Measurements from ENCODE around the gene PTPRN2.

The PTPRN2 gene

DNA sequence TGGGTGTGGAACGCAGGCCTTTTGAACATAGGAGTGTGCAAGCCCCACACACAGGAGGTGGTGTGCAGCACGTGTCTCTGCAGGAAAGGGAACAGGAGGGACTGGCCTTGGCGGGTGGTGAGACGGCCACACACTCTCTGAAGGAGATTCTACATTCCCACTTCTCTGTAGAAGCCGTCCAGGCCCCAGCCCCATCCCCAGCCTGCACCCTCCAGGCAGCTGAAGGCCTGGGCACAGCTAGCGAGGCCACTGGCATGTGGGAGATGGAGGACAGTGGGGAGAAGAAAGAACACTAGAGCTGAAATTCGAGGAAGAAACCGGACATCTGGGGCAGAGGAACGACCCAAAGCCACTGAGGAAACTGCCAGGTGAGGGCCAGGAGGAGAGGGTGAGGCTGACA lies 743.5 kb downstream of the PTPRN2 start:
- DNase-seq (ENCODE audit: low read depth), result no peak
- TF ChIP-seq, protein P1, sequence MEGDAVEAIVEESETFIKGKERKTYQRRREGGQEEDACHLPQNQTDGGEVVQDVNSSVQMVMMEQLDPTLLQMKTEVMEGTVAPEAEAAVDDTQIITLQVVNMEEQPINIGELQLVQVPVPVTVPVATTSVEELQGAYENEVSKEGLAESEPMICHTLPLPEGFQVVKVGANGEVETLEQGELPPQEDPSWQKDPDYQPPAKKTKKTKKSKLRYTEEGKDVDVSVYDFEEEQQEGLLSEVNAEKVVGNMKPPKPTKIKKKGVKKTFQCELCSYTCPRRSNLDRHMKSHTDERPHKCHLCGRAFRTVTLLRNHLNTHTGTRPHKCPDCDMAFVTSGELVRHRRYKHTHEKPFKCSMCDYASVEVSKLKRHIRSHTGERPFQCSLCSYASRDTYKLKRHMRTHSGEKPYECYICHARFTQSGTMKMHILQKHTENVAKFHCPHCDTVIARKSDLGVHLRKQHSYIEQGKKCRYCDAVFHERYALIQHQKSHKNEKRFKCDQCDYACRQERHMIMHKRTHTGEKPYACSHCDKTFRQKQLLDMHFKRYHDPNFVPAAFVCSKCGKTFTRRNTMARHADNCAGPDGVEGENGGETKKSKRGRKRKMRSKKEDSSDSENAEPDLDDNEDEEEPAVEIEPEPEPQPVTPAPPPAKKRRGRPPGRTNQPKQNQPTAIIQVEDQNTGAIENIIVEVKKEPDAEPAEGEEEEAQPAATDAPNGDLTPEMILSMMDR (IDR thresholded peaks at IDR 0.05; ENCODE audit: low read depth, low read length, missing control alignments), result no peak
- H3K4me3 ChIP-seq (ENCODE audit: low read depth, low read length), result no peak overlapping the region

DNA sequence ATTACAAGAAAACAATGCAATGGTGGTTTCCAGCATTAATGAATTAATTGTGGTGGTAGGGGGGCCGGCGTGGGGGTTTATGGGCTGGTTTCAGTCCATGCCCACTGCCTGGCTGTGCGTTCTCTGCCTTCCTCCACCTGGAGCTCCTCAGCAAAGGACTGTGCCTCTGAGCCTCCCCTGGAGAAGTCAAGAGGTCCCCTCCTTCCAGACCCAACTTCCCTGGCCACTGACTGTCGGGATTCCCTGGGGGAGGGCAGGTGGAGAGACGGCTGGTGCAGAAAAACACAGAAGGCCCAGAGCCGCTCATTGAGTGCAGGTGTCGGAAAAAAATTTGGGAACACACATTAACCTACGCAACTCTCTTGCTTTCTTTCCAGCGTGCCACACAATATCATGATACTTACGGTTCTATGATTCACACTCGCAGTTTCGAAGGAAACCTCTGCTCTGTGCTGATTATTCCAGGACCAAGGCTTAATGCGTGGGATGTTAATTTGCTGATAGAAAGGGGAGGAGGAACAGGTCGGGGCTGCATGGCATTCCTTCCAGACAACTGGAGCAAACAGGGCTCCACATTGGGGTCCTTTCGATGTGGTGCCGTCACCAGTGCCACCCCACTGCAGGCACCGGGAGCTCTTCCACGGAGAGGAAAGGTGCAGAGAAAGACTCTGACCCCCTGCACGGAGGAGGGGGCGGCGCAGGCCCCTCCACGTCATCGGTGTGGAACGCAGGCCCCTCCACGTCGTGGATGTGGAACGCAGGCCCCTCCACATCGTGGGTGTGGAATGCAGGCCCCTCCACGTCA lies 744.1 kb downstream of the PTPRN2 start:
- no peak overlapping the region for H3K4me3 ChIP-seq (ENCODE audit: low read depth, low read length)
- TF ChIP-seq, protein P1 (IDR thresholded peaks at IDR 0.05; ENCODE audit: low read depth, low read length, missing control alignments), result no peak
- no peak for DNase-seq (ENCODE audit: low read depth)

DNA sequence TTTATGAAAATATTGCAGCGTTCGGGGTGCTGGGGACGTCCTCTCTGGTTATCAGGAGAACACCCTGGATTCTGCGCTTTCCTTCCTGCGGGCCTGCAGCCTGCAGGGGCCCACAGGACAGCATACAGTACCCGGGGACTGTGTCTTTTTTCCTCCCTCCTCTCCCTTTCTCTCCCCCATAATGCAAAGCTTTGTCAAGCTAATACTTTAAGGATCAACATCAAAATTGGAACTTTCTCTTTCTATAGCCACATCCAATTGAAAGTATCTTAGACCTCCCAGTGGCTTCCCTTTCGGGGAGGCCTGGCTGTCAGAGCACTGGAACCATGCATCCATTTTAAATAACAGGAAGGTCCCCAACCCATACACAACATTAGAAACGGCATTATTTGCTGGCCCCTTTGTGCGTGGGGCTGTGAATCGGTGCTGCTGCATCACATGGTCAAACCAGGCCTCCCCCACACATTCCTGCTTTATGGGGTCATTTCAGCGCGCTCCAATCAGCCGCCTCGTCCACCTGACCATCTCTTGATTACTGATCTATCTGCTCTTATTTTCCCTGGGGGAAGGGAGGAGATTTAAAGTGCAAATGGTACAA lies 745.8 kb downstream of the PTPRN2 start:
- no peak for DNase-seq (ENCODE audit: low read depth)
- H3K4me3 ChIP-seq (ENCODE audit: low read depth, low read length), result no peak overlapping the region
- TF ChIP-seq, protein P1 (IDR thresholded peaks at IDR 0.05; ENCODE audit: low read depth, low read length, missing control alignments), result no peak

DNA sequence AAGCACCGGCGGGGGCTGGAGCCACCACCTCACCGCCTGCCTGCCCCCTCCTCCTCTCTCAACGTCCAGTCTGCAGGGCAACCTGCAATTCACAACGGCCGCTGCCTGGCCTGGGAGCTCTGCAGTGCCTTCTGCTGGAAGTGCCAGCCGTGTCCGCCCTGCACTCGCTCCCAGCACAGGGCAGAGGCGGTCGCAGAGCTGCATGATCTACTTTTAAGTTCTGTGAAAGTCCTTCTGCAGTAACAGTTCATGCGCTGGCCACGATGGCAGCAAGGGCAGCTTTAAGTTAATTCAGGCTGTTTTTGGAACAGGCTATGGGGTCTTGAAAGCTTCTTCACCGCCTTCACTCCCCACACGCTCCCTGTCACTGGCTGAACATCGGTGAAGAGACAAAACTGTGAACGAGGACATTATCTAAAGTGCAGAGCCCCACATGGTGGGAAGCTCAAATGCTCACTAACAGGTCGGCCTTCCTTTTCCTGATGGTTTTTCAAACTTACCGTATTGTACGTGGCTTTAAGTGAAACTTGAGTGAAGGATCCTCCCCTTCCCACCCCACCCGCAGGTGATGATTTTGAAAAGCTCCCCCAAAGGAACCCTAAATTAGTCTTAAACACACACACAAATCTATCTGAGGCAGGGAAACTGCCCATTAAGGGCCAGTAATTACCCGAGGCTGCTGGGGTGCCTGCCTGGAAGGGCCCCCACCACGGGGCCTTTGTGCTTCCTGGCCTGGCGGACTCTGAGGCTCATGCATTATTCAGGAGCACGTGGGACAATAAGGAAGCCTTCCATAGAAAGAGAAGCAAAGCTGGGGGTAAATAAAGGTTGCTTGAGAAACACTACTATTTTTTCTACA lies 746.5 kb downstream of the PTPRN2 start:
- no peak for DNase-seq (ENCODE audit: low read depth)
- H3K4me3 ChIP-seq (ENCODE audit: low read depth, low read length), result no peak overlapping the region
- TF ChIP-seq, protein P1 (IDR thresholded peaks at IDR 0.05; ENCODE audit: low read depth, low read length, missing control alignments), result no peak

DNA sequence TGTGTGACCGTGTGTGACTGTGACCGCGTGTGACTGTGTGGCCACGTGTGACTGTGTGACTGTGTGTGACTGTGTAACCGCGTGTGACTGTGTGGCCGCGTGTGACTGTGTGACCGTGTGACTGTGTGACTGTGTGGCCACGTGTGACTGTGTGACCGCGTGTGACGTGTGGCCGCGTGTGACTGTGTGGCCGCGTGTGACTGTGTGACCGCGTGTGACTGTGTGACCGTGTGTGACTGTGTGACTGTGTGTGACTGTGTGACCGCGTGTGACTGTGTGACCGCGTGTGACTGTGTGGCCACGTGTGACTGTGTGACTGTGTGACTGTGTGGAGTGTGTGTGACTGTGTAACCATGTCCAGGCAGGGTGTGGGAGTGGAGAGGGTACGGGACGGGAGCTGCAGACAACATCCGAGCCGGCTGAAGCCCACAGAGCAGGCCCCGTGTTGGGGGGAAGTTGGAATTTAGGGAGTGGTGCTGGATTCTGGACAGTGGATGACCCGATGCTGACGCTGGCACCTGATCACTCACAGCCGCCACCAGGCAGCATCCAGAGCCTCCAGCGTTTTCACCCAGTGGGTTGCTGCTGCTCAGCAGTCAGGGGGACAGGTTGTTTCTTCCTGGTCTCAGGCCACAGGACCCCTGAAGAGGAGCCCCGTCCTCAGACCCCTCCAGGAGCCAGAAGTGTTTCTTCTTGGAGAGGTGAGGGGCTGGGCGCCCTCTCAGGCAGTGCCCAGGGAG lies 747.3 kb downstream of the PTPRN2 start:
- no peak overlapping the region for H3K4me3 ChIP-seq (ENCODE audit: low read depth, low read length)
- no peak for DNase-seq (ENCODE audit: low read depth)
- TF ChIP-seq, protein P1 (IDR thresholded peaks at IDR 0.05; ENCODE audit: low read depth, low read length, missing control alignments), result no peak

DNA sequence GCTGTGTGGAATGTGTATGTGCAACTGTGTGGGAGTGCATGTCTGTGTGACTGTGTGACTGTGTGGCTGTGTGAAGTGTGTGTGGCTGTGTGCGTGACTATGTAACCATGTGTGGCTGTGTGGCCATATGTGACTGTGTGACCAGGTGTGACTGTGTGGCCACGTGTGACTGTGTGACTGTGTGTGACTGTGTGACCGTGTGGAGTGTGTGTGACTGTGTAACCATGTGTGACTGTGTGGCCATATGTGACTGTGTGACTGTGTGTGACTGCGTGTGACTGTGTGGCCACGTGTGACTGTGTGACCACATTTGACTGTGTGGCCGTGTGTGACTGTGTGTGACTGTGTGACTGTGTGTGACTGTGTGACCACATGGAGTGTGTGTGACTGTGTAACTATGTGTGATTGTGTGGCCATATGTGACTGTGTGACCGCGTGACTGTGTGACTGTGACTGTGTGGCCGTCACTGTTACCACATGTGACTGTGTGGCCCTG lies 747.9 kb downstream of the PTPRN2 start:
- no peak for DNase-seq (ENCODE audit: low read depth)
- no peak overlapping the region for H3K4me3 ChIP-seq (ENCODE audit: low read depth, low read length)
- TF ChIP-seq, protein P1 (IDR thresholded peaks at IDR 0.05; ENCODE audit: low read depth, low read length, missing control alignments), result no peak
